Loucy (cell line): ENCODE results near the gene OCIAD2.

Experiments used
- CTCF ChIP-seq: fragments of 200-600 bp; sonication (generic); conservative IDR thresholded peaks from 2 replicates; pipeline ENCODE4 v1.5.1; 2014; ENCODE audit warnings: mild to moderate bottlenecking, antibody characterized with exemption, low read length
- EZH2phosphoT487 ChIP-seq: fragments of 200-600 bp; IDR thresholded peaks from 2 replicates; pipeline ENCODE4 v1.6.1; 2018; ENCODE audit warnings: antibody characterized with exemption, mild to moderate bottlenecking, moderate library complexity, borderline replicate concordance

- TF ChIP-seq CTCF = no peak
- no peak for TF ChIP-seq EZH2phosphoT487
Measured at GRCh38 chr4:48904101-48904500, 2.5 kb downstream of the OCIAD2 start.
